Mesendoderm (in vitro differentiated cells): ENCODE results near the gene TMTC1.

Source experiments
- DNase-seq: peaks from one replicate; pipeline ENCODE4 v3.0.0; 2013
- H2AK5ac ChIP-seq: 2 replicates; pipeline ENCODE4 v1.6.1; 2013; ENCODE audit warnings: low read length, inconsistent platforms
- H2BK120ac ChIP-seq: 2 replicates; pipeline ENCODE4 v1.6.1; 2013; ENCODE audit warnings: low read depth, mild to moderate bottlenecking, low read length, moderate library complexity, mixed read lengths
- H2BK15ac ChIP-seq: replicated peaks from 2 replicates; pipeline ENCODE4 v1.6.1; 2013; ENCODE audit warnings: low read depth, mild to moderate bottlenecking, moderate library complexity
- H2BK5ac ChIP-seq: 2 replicates; pipeline ENCODE4 v1.6.1; 2013; ENCODE audit warnings: low read length, inconsistent platforms
- H3K18ac ChIP-seq: 2 replicates; pipeline ENCODE4 v1.6.1; 2013; ENCODE audit warnings: mild to moderate bottlenecking, low read length, mixed read lengths
- H3K23ac ChIP-seq: one replicate; pipeline ENCODE4 v1.6.1; 2013; ENCODE audit warnings: low read length
- H3K27ac ChIP-seq: 2 replicates; pipeline ENCODE4 v1.5.1; 2013; ENCODE audit warnings: low read depth, mild to moderate bottlenecking, inconsistent platforms, low read length, moderate library complexity
- H3K27me3 ChIP-seq: 2 replicates; pipeline ENCODE4 v1.6.1; 2013; ENCODE audit warnings: low read length, control low read depth, mild to moderate bottlenecking, inconsistent platforms; ENCODE audit not compliant: insufficient read depth, poor library complexity
- H3K36me3 ChIP-seq: 2 replicates; pipeline ENCODE4 v1.6.1; 2013; ENCODE audit warnings: low read length, inconsistent platforms; ENCODE audit not compliant: control insufficient read depth, insufficient read depth
- H3K4ac ChIP-seq: one replicate; pipeline ENCODE4 v1.6.1; 2013; ENCODE audit warnings: low read depth, mild to moderate bottlenecking, low read length, moderate library complexity
- H3K4me1 ChIP-seq: 2 replicates; pipeline ENCODE4 v1.6.1; 2013; ENCODE audit warnings: low read depth, low read length, inconsistent platforms; ENCODE audit not compliant: control insufficient read depth
- H3K4me2 ChIP-seq: 2 replicates; pipeline ENCODE4 v1.6.1; 2013; ENCODE audit warnings: low read length
- H3K4me3 ChIP-seq: 2 replicates; pipeline ENCODE4 v1.5.1; 2013; ENCODE audit warnings: mild to moderate bottlenecking, low read length
- H3K56ac ChIP-seq: one replicate; pipeline ENCODE4 v1.6.1; 2013; ENCODE audit warnings: low read length
- H3K79me1 ChIP-seq: 2 replicates; pipeline ENCODE4 v1.6.1; 2013; ENCODE audit warnings: low read length, inconsistent platforms
- H3K79me2 ChIP-seq: 2 replicates; pipeline ENCODE4 v1.6.1; 2013; ENCODE audit warnings: mild to moderate bottlenecking, low read length; ENCODE audit not compliant: control insufficient read depth, insufficient read depth
- H3K9ac ChIP-seq: 2 replicates; pipeline ENCODE4 v1.6.1; 2013; ENCODE audit warnings: low read length, inconsistent platforms
- H4K5ac ChIP-seq: one replicate; pipeline ENCODE4 v1.6.1; 2013; ENCODE audit warnings: low read length
- H4K8ac ChIP-seq: one replicate; pipeline ENCODE4 v1.6.1; 2013; ENCODE audit warnings: low read depth, mild to moderate bottlenecking, control low read depth, low read length, moderate library complexity
- WGBS: extraction: QIAGEN DNeasy Blood & Tissue Kit; methylation state at CpG from one replicate; pipeline ENCODE4 v1.1.7; 2013; ENCODE audit warnings: low lambda C conversion rate, missing lambda C conversion rate; ENCODE audit not compliant: insufficient coverage; ENCODE audit errors: extremely low coverage; 5-methylcytosine and 5-hydroxymethylcytosine counted together

Gene TMTC1

GRCh38 chr12:29734734-29735133 lies 49.0 kb downstream of the TMTC1 start:
- H4K5ac ChIP-seq = no peak overlapping the region
- H2AK5ac ChIP-seq = no peak overlapping the region
- WGBS = no CpG with 5 or more reads among the region's 6 CpGs
- no peak overlapping the region for H3K9ac ChIP-seq
- H2BK15ac ChIP-seq = no peak overlapping the region
- H3K79me2 ChIP-seq = no peaks in the 10 kb centered on the region
- H3K56ac ChIP-seq = no peak overlapping the region
- H3K4ac ChIP-seq = no peak overlapping the region
- H3K79me1 ChIP-seq = peaks cover 3% of the 10 kb centered on the region
- no peak overlapping the region for H2BK120ac ChIP-seq
- no peak for DNase-seq
- H3K4me3 ChIP-seq = no peak overlapping the region
- no peaks in the 10 kb centered on the region for H3K27me3 ChIP-seq
- peaks cover 1% of the 10 kb centered on the region for H3K36me3 ChIP-seq
- no peaks in the 10 kb centered on the region for H3K4me1 ChIP-seq
- H3K18ac ChIP-seq = no peak overlapping the region
- no peak overlapping the region for H2BK5ac ChIP-seq
- no peak overlapping the region for H3K27ac ChIP-seq
- H3K23ac ChIP-seq = no peak overlapping the region
- H4K8ac ChIP-seq = no peak overlapping the region
- H3K4me2 ChIP-seq = no peak overlapping the region

GRCh38 chr12:29734305-29734704 lies 49.4 kb downstream of the TMTC1 start:
- Histone ChIP-seq H2BK15ac (no peak overlapping the region), H2BK5ac (no peak overlapping the region), H2BK120ac (no peak overlapping the region), H4K8ac (no peak overlapping the region), H3K4ac (no peak overlapping the region), H3K27me3 (no peaks in the 10 kb centered on the region), H3K4me3 (no peak overlapping the region), H3K79me1 (peaks cover 3% of the 10 kb centered on the region), H3K23ac (no peak overlapping the region), H3K27ac (no peak overlapping the region), H3K9ac (no peak overlapping the region), H4K5ac (no peak overlapping the region), H3K79me2 (no peaks in the 10 kb centered on the region), H3K4me1 (no peaks in the 10 kb centered on the region), H2AK5ac (no peak overlapping the region), H3K18ac (no peak overlapping the region), H3K36me3 (peaks cover 1% of the 10 kb centered on the region), H3K4me2 (no peak overlapping the region), H3K56ac (no peak overlapping the region)
- no peak for DNase-seq
- WGBS = no CpG with 5 or more reads among the region's 5 CpGs

GRCh38 chr12:29733501-29733900 lies 50.2 kb downstream of the TMTC1 start:
- H3K18ac ChIP-seq = no peak overlapping the region
- H3K4me3 ChIP-seq = no peak overlapping the region
- H3K27ac ChIP-seq = no peak overlapping the region
- peaks cover 1% of the 10 kb centered on the region for H3K36me3 ChIP-seq
- H3K79me1 ChIP-seq = no peaks in the 10 kb centered on the region
- H4K5ac ChIP-seq = no peak overlapping the region
- no peak overlapping the region for H4K8ac ChIP-seq
- H3K23ac ChIP-seq = no peak overlapping the region
- no peak overlapping the region for H3K4ac ChIP-seq
- H2BK120ac ChIP-seq = no peak overlapping the region
- H2BK5ac ChIP-seq = no peak overlapping the region
- no peak for DNase-seq
- H3K56ac ChIP-seq = no peak overlapping the region
- no peaks in the 10 kb centered on the region for H3K27me3 ChIP-seq
- no peaks in the 10 kb centered on the region for H3K79me2 ChIP-seq
- H2AK5ac ChIP-seq = no peak overlapping the region
- H3K4me2 ChIP-seq = no peak overlapping the region
- H3K9ac ChIP-seq = no peak overlapping the region
- no peak overlapping the region for H2BK15ac ChIP-seq
- no peaks in the 10 kb centered on the region for H3K4me1 ChIP-seq
- WGBS = no CpG with 5 or more reads among the region's 1 CpG

- Histone ChIP-seq H2BK5ac (no peak overlapping the region), H3K56ac (no peak overlapping the region), H3K27me3 (no peaks in the 10 kb centered on the region), H3K9ac (no peak overlapping the region), H3K79me2 (no peaks in the 10 kb centered on the region), H2AK5ac (no peak overlapping the region), H3K4ac (no peak overlapping the region), H3K4me3 (no peak overlapping the region), H3K36me3 (peaks cover 1% of the 10 kb centered on the region), H2BK15ac (no peak overlapping the region), H3K4me2 (no peak overlapping the region), H3K79me1 (no peaks in the 10 kb centered on the region), H3K27ac (no peak overlapping the region), H4K5ac (no peak overlapping the region), H3K4me1 (no peaks in the 10 kb centered on the region), H2BK120ac (no peak overlapping the region), H3K18ac (no peak overlapping the region), H4K8ac (no peak overlapping the region), H3K23ac (no peak overlapping the region)
- WGBS = no CpG with 5 or more reads among the region's 3 CpGs
- DNase-seq = no peak
These were observed 50.7 kb downstream of the TMTC1 start for GRCh38 chr12:29733060-29733459.

GRCh38 chr12:29732593-29732992 lies 51.1 kb downstream of the TMTC1 start:
- H4K5ac ChIP-seq = no peak overlapping the region
- no CpG with 5 or more reads among the region's 3 CpGs for WGBS
- H3K9ac ChIP-seq = no peak overlapping the region

GRCh38 chr12:29732191-29732590 lies 51.6 kb downstream of the TMTC1 start:
- no peak overlapping the region for H2BK15ac ChIP-seq
- H3K27me3 ChIP-seq = no peaks in the 10 kb centered on the region
- no peak overlapping the region for H4K8ac ChIP-seq
- no peak overlapping the region for H2BK120ac ChIP-seq
- H3K23ac ChIP-seq = no peak overlapping the region
- no peak for DNase-seq
- no peak overlapping the region for H3K27ac ChIP-seq
- no peaks in the 10 kb centered on the region for H3K79me1 ChIP-seq
- no peak overlapping the region for H2AK5ac ChIP-seq
- peaks cover 1% of the 10 kb centered on the region for H3K36me3 ChIP-seq
- H3K4me2 ChIP-seq = no peak overlapping the region
- no peak overlapping the region for H3K56ac ChIP-seq
- no peak overlapping the region for H3K9ac ChIP-seq
- no peak overlapping the region for H3K18ac ChIP-seq
- no CpG with 5 or more reads among the region's 2 CpGs for WGBS
- H3K4ac ChIP-seq = no peak overlapping the region
- no peak overlapping the region for H2BK5ac ChIP-seq
- H3K79me2 ChIP-seq = no peaks in the 10 kb centered on the region
- no peaks in the 10 kb centered on the region for H3K4me1 ChIP-seq
- H4K5ac ChIP-seq = no peak overlapping the region
- no peak overlapping the region for H3K4me3 ChIP-seq

More at GRCh38 chr12:29732593-29732992, 51.1 kb downstream of the TMTC1 start:
- Histone ChIP-seq H3K18ac (no peak overlapping the region), H3K27ac (no peak overlapping the region), H3K56ac (no peak overlapping the region), H2BK5ac (no peak overlapping the region), H3K79me2 (no peaks in the 10 kb centered on the region), H3K4me2 (no peak overlapping the region), H2AK5ac (no peak overlapping the region), H3K4ac (no peak overlapping the region), H3K27me3 (no peaks in the 10 kb centered on the region), H2BK15ac (no peak overlapping the region), H3K4me3 (no peak overlapping the region), H4K8ac (no peak overlapping the region), H3K36me3 (peaks cover 1% of the 10 kb centered on the region), H3K23ac (no peak overlapping the region), H2BK120ac (no peak overlapping the region), H3K4me1 (no peaks in the 10 kb centered on the region), H3K79me1 (no peaks in the 10 kb centered on the region)
- no peak for DNase-seq
